ENCODE data around the gene ZMYM2.

Gene ZMYM2

DNA sequence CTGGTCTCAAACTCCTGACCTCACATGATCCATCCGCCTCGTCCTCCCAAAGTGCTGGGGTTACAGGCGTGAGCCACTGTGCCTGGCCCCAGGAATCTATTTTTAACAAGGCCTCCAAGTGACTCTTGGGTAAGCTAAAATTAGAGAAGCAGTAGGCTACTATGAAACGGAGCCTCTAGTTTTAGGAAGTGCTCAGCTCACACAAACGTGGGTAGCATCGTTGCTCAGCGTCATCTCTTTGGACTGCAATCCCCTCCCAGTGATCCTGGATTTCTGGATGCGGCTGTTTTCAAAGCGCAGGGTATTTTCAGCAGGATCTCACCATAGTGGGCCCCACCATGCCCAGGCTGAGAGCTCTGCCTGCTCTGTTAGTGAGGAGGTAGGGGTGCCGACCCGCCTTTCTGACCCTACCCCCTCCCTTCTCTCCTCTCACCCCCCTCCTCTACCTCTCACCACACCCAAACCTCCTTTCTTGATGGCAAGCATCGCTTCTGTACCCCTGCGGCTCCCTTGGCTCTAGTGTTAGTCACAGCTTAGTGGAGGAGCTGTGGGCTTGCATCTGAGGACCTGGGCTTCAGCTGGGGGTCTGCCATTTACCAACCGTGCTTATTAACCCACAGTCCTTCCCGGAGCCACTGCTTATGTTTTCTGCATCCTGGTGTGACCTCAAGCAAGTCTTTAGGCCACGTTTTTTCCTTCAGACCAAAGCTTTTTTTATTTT is 168.2 kb downstream of the ZMYM2 start:
- no peak overlapping the region for H3K4me3 ChIP-seq (ENCODE audit: low read length, poor library complexity, severe bottlenecking)
- H3F3A ChIP-seq (ENCODE audit: low read depth) = no peaks in the 10 kb centered on the region
- no peak overlapping the region for H3K9ac ChIP-seq (ENCODE audit: low read depth, low read length, poor library complexity, severe bottlenecking)
- TF ChIP-seq EZH2phosphoT487 (IDR thresholded peaks at IDR 0.05; ENCODE audit: borderline replicate concordance) = no peak
- TF ChIP-seq, protein P1, sequence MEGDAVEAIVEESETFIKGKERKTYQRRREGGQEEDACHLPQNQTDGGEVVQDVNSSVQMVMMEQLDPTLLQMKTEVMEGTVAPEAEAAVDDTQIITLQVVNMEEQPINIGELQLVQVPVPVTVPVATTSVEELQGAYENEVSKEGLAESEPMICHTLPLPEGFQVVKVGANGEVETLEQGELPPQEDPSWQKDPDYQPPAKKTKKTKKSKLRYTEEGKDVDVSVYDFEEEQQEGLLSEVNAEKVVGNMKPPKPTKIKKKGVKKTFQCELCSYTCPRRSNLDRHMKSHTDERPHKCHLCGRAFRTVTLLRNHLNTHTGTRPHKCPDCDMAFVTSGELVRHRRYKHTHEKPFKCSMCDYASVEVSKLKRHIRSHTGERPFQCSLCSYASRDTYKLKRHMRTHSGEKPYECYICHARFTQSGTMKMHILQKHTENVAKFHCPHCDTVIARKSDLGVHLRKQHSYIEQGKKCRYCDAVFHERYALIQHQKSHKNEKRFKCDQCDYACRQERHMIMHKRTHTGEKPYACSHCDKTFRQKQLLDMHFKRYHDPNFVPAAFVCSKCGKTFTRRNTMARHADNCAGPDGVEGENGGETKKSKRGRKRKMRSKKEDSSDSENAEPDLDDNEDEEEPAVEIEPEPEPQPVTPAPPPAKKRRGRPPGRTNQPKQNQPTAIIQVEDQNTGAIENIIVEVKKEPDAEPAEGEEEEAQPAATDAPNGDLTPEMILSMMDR (conservative IDR thresholded peaks at IDR 0.05; ENCODE audit: low read length) = no peak
- no peak overlapping the region for H3K4me2 ChIP-seq (ENCODE audit: low read depth, low read length, poor library complexity, severe bottlenecking)
- no peaks in the 10 kb centered on the region for H3K9me3 ChIP-seq (ENCODE audit: insufficient read depth, low read depth, low read length)
- H2AFZ ChIP-seq (ENCODE audit: low read length) = no peak overlapping the region
- H3K9me2 ChIP-seq (replicated peaks; ENCODE audit: low read depth, low read length) = no peaks in the 10 kb centered on the region
- no peaks in the 10 kb centered on the region for H3K27me3 ChIP-seq (ENCODE audit: insufficient read depth, low read length, poor library complexity, severe bottlenecking)
- H3K79me2 ChIP-seq (ENCODE audit: insufficient read depth, low read length) = no peaks in the 10 kb centered on the region
- H3K4me1 ChIP-seq (ENCODE audit: insufficient read depth, low read length, poor library complexity, severe bottlenecking) = peaks cover 11% of the 10 kb centered on the region
- no peaks in the 10 kb centered on the region for H4K20me1 ChIP-seq (ENCODE audit: insufficient read depth, low read length, poor library complexity, severe bottlenecking)
- H3K36me3 ChIP-seq (ENCODE audit: insufficient read depth, low read length) = no peaks in the 10 kb centered on the region

DNA sequence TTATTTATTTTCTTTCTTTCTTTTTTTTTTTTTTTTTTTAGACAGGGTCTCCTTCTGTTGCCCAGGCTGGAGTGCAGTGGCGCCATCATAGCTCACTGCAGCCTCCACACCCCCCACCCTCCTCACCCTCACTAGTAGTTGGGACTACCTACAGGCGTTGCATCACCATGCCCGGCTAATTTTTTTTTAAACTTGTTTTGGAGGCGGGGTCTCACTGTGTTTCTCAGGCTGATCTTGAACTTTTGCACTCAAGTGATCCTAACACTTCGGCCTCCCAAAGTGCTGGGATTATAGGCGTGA is 168.7 kb downstream of the ZMYM2 start:
- TF ChIP-seq, protein P1 (conservative IDR thresholded peaks at IDR 0.05; ENCODE audit: low read length) = no peak
- TF ChIP-seq EZH2phosphoT487 (IDR thresholded peaks at IDR 0.05; ENCODE audit: borderline replicate concordance) = no peak
- H3F3A ChIP-seq (ENCODE audit: low read depth) = no peaks in the 10 kb centered on the region
- H3K36me3 ChIP-seq (ENCODE audit: insufficient read depth, low read length) = no peaks in the 10 kb centered on the region
- peak overlapping the region; percentile 78 for H3K4me3 ChIP-seq (ENCODE audit: low read length, poor library complexity, severe bottlenecking)
- H4K20me1 ChIP-seq (ENCODE audit: insufficient read depth, low read length, poor library complexity, severe bottlenecking) = no peaks in the 10 kb centered on the region
- H3K4me1 ChIP-seq (ENCODE audit: insufficient read depth, low read length, poor library complexity, severe bottlenecking) = peaks cover 11% of the 10 kb centered on the region
- no peaks in the 10 kb centered on the region for H3K9me3 ChIP-seq (ENCODE audit: insufficient read depth, low read depth, low read length)
- H3K79me2 ChIP-seq (ENCODE audit: insufficient read depth, low read length) = no peaks in the 10 kb centered on the region
- peak overlapping the region; percentile 76 for H3K9ac ChIP-seq (ENCODE audit: low read depth, low read length, poor library complexity, severe bottlenecking)
- peak overlapping the region; percentile 90 for H2AFZ ChIP-seq (ENCODE audit: low read length)
- no peaks in the 10 kb centered on the region for H3K27me3 ChIP-seq (ENCODE audit: insufficient read depth, low read length, poor library complexity, severe bottlenecking)
- H3K9me2 ChIP-seq (replicated peaks; ENCODE audit: low read depth, low read length) = no peaks in the 10 kb centered on the region
- H3K4me2 ChIP-seq (ENCODE audit: low read depth, low read length, poor library complexity, severe bottlenecking) = peak overlapping the region; percentile 93

DNA sequence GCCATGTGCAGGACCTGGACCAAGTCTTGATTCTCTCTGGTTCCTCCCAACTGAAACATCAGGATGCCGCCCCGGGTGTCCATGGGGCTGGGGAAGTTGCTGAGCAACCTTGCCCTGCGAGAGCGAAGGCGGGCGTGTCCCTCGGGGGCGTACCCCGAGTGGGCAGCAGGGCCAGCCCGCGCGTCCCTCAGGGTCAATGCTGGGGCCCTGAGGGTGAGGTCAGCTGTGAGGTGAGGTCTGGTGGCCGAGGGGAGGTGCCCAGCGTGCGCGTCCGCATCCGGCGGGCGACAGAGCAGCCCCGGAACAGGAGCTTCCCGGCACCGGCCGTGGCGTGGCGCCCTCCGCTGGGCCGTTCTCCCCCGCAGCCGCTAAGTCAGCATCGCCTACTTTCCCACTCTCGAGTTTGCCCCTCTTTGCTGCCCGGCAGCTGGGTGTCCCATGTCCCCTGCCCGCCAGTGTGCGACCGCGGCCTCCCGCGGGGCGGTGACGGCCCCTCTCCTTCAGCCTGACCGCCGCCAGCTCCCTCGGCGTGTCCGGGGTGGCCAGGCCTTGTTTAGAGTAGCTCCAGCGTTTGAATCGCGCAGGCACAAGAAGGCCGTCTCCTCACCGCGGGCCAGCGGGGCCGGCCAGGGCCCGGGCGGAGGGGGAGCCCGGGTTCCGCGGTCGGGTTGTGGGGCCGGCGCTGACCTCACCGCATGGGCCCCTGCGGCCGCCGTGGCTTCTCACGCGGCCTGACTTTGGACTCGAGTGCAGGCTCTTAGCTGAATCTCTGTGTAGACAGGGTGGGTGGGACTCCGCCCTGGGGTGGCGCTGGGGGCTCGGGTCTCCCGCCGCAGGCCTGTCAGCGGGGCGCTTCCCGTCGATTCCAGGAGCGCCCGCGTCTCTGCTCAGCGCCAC is 169.3 kb downstream of the ZMYM2 start:
- peak overlapping the region; percentile 90 for H2AFZ ChIP-seq (ENCODE audit: low read length)
- H3K4me3 ChIP-seq (ENCODE audit: low read length, poor library complexity, severe bottlenecking) = peak overlapping the region; percentile 78
- no peaks in the 10 kb centered on the region for H4K20me1 ChIP-seq (ENCODE audit: insufficient read depth, low read length, poor library complexity, severe bottlenecking)
- peak overlapping the region; percentile 93 for H3K4me2 ChIP-seq (ENCODE audit: low read depth, low read length, poor library complexity, severe bottlenecking)
- peaks cover 11% of the 10 kb centered on the region for H3K4me1 ChIP-seq (ENCODE audit: insufficient read depth, low read length, poor library complexity, severe bottlenecking)
- H3K79me2 ChIP-seq (ENCODE audit: insufficient read depth, low read length) = no peaks in the 10 kb centered on the region
- no peaks in the 10 kb centered on the region for H3K36me3 ChIP-seq (ENCODE audit: insufficient read depth, low read length)
- H3F3A ChIP-seq (ENCODE audit: low read depth) = no peaks in the 10 kb centered on the region
- no peaks in the 10 kb centered on the region for H3K27me3 ChIP-seq (ENCODE audit: insufficient read depth, low read length, poor library complexity, severe bottlenecking)
- H3K9me3 ChIP-seq (ENCODE audit: insufficient read depth, low read depth, low read length) = no peaks in the 10 kb centered on the region
- TF ChIP-seq EZH2phosphoT487 (IDR thresholded peaks at IDR 0.05; ENCODE audit: borderline replicate concordance) = no peak
- TF ChIP-seq, protein P1 (conservative IDR thresholded peaks at IDR 0.05; ENCODE audit: low read length) = peak; percentile 59
- peak overlapping the region; percentile 76 for H3K9ac ChIP-seq (ENCODE audit: low read depth, low read length, poor library complexity, severe bottlenecking)
- H3K9me2 ChIP-seq (replicated peaks; ENCODE audit: low read depth, low read length) = no peaks in the 10 kb centered on the region

Data from Loucy (cell line).